Medulla oblongata (tissue), 1 donor: ENCODE measurements around the gene CENPL.

Experiments used
- DNase-seq: peaks from one replicate; pipeline ENCODE4 v3.0.0-alpha.2; 2015; ENCODE audit errors: extremely low spot score

CENPL gene

GRCh38 chr1:173758110-173758509 is 66.6 kb downstream of the CENPL start:
- no peak for DNase-seq

- DNase-seq: no peak
These were observed 67.0 kb downstream of the CENPL start for GRCh38 chr1:173757666-173758065.

- no peak for DNase-seq
These were observed 70.9 kb downstream of the CENPL start for GRCh38 chr1:173753830-173754229.
